ENCODE results near the gene LCP2. TPM values are rescaled to one million over a fixed set of nuclear protein-coding genes. Genes with fewer than 3 reads are reported as not detected.

The LCP2 gene
- total and polyA plus RNA-seq, 2 donors (not counting 3 experiments of a cell fraction or from before 2014, with no cell fraction given) = not detected

- POLR2A ChIA-PET = no interaction called here
- CTCF ChIA-PET = interaction anchor here (1.0 to 1.6 kb wide), 5 partner anchors 10 to 308 kb away, joined by 3 to 7 read pairs (median 4); no protein-coding TSS in a partner anchor
- Histone ChIP-seq H3K4me2 (ENCODE audit: insufficient read depth, low read length) (no peak overlapping the region), H4K20me1 (replicated peaks; ENCODE audit: control insufficient read depth, extremely low read depth, insufficient read depth, low read length) (no peaks in the 10 kb centered on the region), H3K9me1 (replicated peaks; ENCODE audit: control insufficient read depth, extremely low read depth, insufficient read depth, low read length) (no peaks in the 10 kb centered on the region), H3K4me3 (replicated peaks in 1 of 3; ENCODE audit: insufficient read depth in 1 of 3, low read depth in 1 of 3, low read length in 3 of 3) (no peak overlapping the region), H3K9ac (replicated peaks; ENCODE audit: extremely low read depth, insufficient read depth, low read length) (no peak overlapping the region), H3K9me3 (replicated peaks; ENCODE audit: control insufficient read depth, insufficient read depth, low read length) (no peaks in the 10 kb centered on the region), H3K79me2 (ENCODE audit: control insufficient read depth, insufficient read depth, low read length) (no peaks in the 10 kb centered on the region), H3K27ac (ENCODE audit: insufficient read depth, low read depth, low read length) (no peak overlapping the region), H3K4me1 (ENCODE audit: control insufficient read depth, extremely low read depth, insufficient read depth, low read length) (peaks cover 14% of the 10 kb centered on the region), H2AFZ (ENCODE audit: low read depth, low read length) (no peak overlapping the region), H3K36me3 (ENCODE audit: control insufficient read depth in 2 of 2, extremely low read depth in 1 of 2, insufficient read depth in 2 of 2, low read length in 2 of 2) (no peaks in the 10 kb centered on the region), H3K27me3 (ENCODE audit: control insufficient read depth in 2 of 2, insufficient read depth in 2 of 2, low read length in 2 of 2) (peaks cover 4 to 5% of the 10 kb centered on the region in 2 experiments)
- dilution Hi-C loops (cut with MboI; ENCODE audit: extremely low pct_ligation_motif_present, low sequenced_read_pairs) (no loop called here), intact Hi-C loops (cut with micrococcal nuclease) (loop anchor here (1.0 to 5.0 kb wide), 4 partner anchors 62 to 302 kb away; no protein-coding TSS in a partner anchor)
- no TSS peak for BruUV-seq (replicated peaks)
- no peak for FAIRE-seq
- DNase-seq (ENCODE audit: low read depth, low spot score) = no peak
- TF ChIP-seq MYC (IDR thresholded peaks at IDR 0.05; ENCODE audit: low read depth, low read length) (no peak), POLR2AphosphoS5 (IDR thresholded peaks at IDR 0.05; ENCODE audit: insufficient read depth, low read depth, low read length) (no peak), JUN (IDR thresholded peaks at IDR 0.05; ENCODE audit: borderline replicate concordance, insufficient read depth, insufficient read length, low read depth) (no peak), EZH2 (IDR thresholded peaks at IDR 0.05; ENCODE audit: borderline replicate concordance, low read depth, low read length, severe bottlenecking) (no peak), POLR2A (IDR thresholded peaks at IDR 0.05; ENCODE audit: low read depth, low read length) (no peak), MAX (IDR thresholded peaks at IDR 0.05; ENCODE audit: insufficient read depth, insufficient read length) (no peak), CTCF (IDR thresholded peaks at IDR 0.05; ENCODE audit: extremely low read depth in 1 of 2, insufficient read depth in 1 of 2, low read depth in 1 of 2, low read length in 2 of 2) (no peak), FOS (IDR thresholded peaks at IDR 0.05; ENCODE audit: borderline replicate concordance, insufficient read depth, low read length) (no peak), GATA2 (IDR thresholded peaks at IDR 0.05; ENCODE audit: insufficient read depth, insufficient read length, low read depth, low read length) (no peak)
Observed at GRCh38 chr5:170330568-170331054, 33.0 kb upstream of the LCP2 start.

Measured in endothelial cell of umbilical vein (primary cell).